Measurements from ENCODE around the gene ADGRV1. TPM values are rescaled to one million over a fixed set of nuclear protein-coding genes. Genes with fewer than 3 reads are reported as not detected.

ADGRV1 gene
- polyA plus RNA-seq, 1 of the 3 experiments (the other 2 are of a cell fraction) = 0.23 TPM

- Histone ChIP-seq H3K9ac (no peak overlapping the region), H2AFZ (ENCODE audit: low read depth) (no peak overlapping the region), H4K20me1 (ENCODE audit: insufficient read depth) (no peaks in the 10 kb centered on the region), H3K4me1 (ENCODE audit: control insufficient read depth in 1 of 2, insufficient read depth in 2 of 2, low read depth in 1 of 2, low read length in 1 of 2) (peaks cover 0 to 11% of the 10 kb centered on the region in 2 experiments; a peak in 2 of 4 replicates), H3K79me2 (ENCODE audit: insufficient read depth) (no peaks in the 10 kb centered on the region), H3K4me2 (no peak overlapping the region), H3K9me3 (no peaks in the 10 kb centered on the region), H3K27me3 (ENCODE audit: insufficient read depth) (no peaks in the 10 kb centered on the region), H3K27ac (ENCODE audit: low read depth in 2 of 2, low read length in 1 of 2) (no peak overlapping the region), H3K36me3 (replicated peaks in 1 of 2; ENCODE audit: control insufficient read depth in 1 of 2, insufficient read depth in 2 of 2, low read length in 1 of 2) (no peaks in the 10 kb centered on the region), H3F3A (replicated peaks; ENCODE audit: insufficient read depth) (no peaks in the 10 kb centered on the region), H3K9me2 (no peaks in the 10 kb centered on the region), H3K4me3 (ENCODE audit: low read depth in 2 of 2, low read length in 1 of 2) (no peak overlapping the region)
- TF ChIP-seq POLR2AphosphoS5 (IDR thresholded peaks at IDR 0.05; ENCODE audit: low read depth, low read length) (no peak), CHD2 (IDR thresholded peaks at IDR 0.05; ENCODE audit: low read length, partially characterized antibody) (no peak), RAD21 (IDR thresholded peaks at IDR 0.05; ENCODE audit: low read length) (no peak), MXI1 (IDR thresholded peaks at IDR 0.05; ENCODE audit: low read depth, low read length) (no peak), FOXJ3 (CRISPR knock-in tag; IDR thresholded peaks at IDR 0.05) (no peak), RXRA (IDR thresholded peaks at IDR 0.05; ENCODE audit: borderline replicate concordance, low read depth) (no peak), ZBTB33 (IDR thresholded peaks at IDR 0.05; ENCODE audit: borderline replicate concordance, low read depth) (no peak), GATA2 (CRISPR knock-in tag; IDR thresholded peaks at IDR 0.05) (no peak), RFX5 (IDR thresholded peaks at IDR 0.05; ENCODE audit: low read length) (no peak), GABPA (IDR thresholded peaks at IDR 0.05; ENCODE audit: low read depth) (no peak), TCF12 (IDR thresholded peaks at IDR 0.05) (no peak), NFIC (IDR thresholded peaks at IDR 0.05; ENCODE audit: borderline replicate concordance) (no peak), MAX (IDR thresholded peaks at IDR 0.05; ENCODE audit: low read depth) (no peak), FOXM1 (IDR thresholded peaks at IDR 0.05; ENCODE audit: low read depth) (no peak), IRF3 (IDR thresholded peaks at IDR 0.05; ENCODE audit: low read depth, low read length) (no peak)
- WGBS (ENCODE audit: low lambda C conversion rate) = 47% methylated on average over 2 of the region's 2 CpGs
- ChIA-PET CTCF (no interaction called here), POLR2A (no interaction called here)
- no peak for DNase-seq
These were observed 502.5 kb downstream of the ADGRV1 start for GRCh38 chr5:91061094-91061493.

GRCh38 chr5:91061946-91062562 lies 503.5 kb downstream of the ADGRV1 start:
- Histone ChIP-seq H3K36me3 (replicated peaks in 1 of 2; ENCODE audit: control insufficient read depth in 1 of 2, insufficient read depth in 2 of 2, low read length in 1 of 2) (no peaks in the 10 kb centered on the region), H3K9me3 (no peaks in the 10 kb centered on the region), H3F3A (replicated peaks; ENCODE audit: insufficient read depth) (no peaks in the 10 kb centered on the region), H3K27me3 (ENCODE audit: insufficient read depth) (no peaks in the 10 kb centered on the region), H3K27ac (ENCODE audit: low read depth in 2 of 2, low read length in 1 of 2) (peak overlapping the region in 1 of 2 experiments; percentile 74; a peak in 2 of 4 replicates), H4K20me1 (ENCODE audit: insufficient read depth) (no peaks in the 10 kb centered on the region), H3K4me2 (no peak overlapping the region), H3K4me3 (ENCODE audit: low read depth in 2 of 2, low read length in 1 of 2) (no peak overlapping the region; a peak in 1 of 4 replicates), H3K9me2 (no peaks in the 10 kb centered on the region), H3K79me2 (ENCODE audit: insufficient read depth) (no peaks in the 10 kb centered on the region), H3K9ac (no peak overlapping the region), H3K4me1 (ENCODE audit: control insufficient read depth in 1 of 2, insufficient read depth in 2 of 2, low read depth in 1 of 2, low read length in 1 of 2) (peaks cover 0 to 11% of the 10 kb centered on the region in 2 experiments; a peak in 2 of 4 replicates), H2AFZ (ENCODE audit: low read depth) (no peak overlapping the region)
- no peak for DNase-seq
- ChIA-PET CTCF (interaction anchor here (1.4 kb wide), 1 partner anchor 79 kb away, joined by 3 read pairs; no protein-coding TSS in a partner anchor), POLR2A (interaction anchor here (0.5 kb wide), 1 partner anchor 26 kb away, joined by 3 read pairs; no protein-coding TSS in a partner anchor)
- WGBS (ENCODE audit: low lambda C conversion rate) = 41% methylated on average over 2 of the region's 2 CpGs
- TF ChIP-seq MEF2A (IDR thresholded peaks at IDR 0.05; ENCODE audit: borderline replicate concordance, low read depth) (no peak), POLR2AphosphoS5 (IDR thresholded peaks at IDR 0.05; ENCODE audit: low read depth, low read length) (no peak), MAX (IDR thresholded peaks at IDR 0.05; ENCODE audit: low read depth) (no peak), ZBTB33 (IDR thresholded peaks at IDR 0.05; ENCODE audit: borderline replicate concordance, low read depth) (no peak), GABPA (IDR thresholded peaks at IDR 0.05; ENCODE audit: low read depth) (no peak), ELF1 (IDR thresholded peaks at IDR 0.05) (no peak), EZH2phosphoT487 (IDR thresholded peaks at IDR 0.05; ENCODE audit: borderline replicate concordance, low read depth) (no peak), NRF1 (IDR thresholded peaks at IDR 0.05; ENCODE audit: low read depth, low read length) (no peak), USF2 (IDR thresholded peaks at IDR 0.05; ENCODE audit: borderline replicate concordance, low read depth, low read length) (no peak), TEAD4 (IDR thresholded peaks at IDR 0.05; ENCODE audit: borderline replicate concordance, insufficient read depth) (no peak), MXI1 (IDR thresholded peaks at IDR 0.05; ENCODE audit: low read depth, low read length) (no peak)

Measured in SK-N-SH (cell line).